Spleen (tissue), 7 donors: ENCODE measurements around the gene PPME1.

ENCODE experiments used
- POLR2A ChIP-seq, 3 donors: fragments of 450-650 bp; IDR thresholded peaks; one replicate each; pipeline ENCODE4 v1.5.1; 2017; ENCODE audit warnings: antibody characterized with exemption in 3 of 3, mild to moderate bottlenecking in 1 of 3
- POLR2AphosphoS5 ChIP-seq, 3 donors: sonication (generic); formaldehyde crosslinking; IDR thresholded peaks; one replicate each; pipeline ENCODE4 v1.5.1; 2017; ENCODE audit warnings: antibody characterized with exemption in 3 of 3
- TF ChIP-seq, protein P1 (sequence below), 11 experiments: fragments of 200-600 bp in 7 of 11; fragments of 450-650 bp in 4 of 11; sonication (generic) in 4 of 11; IDR thresholded peaks in 8 of 11; conservative IDR thresholded peaks in 3 of 11; 1 replicate in 7 of 11; 2 replicates in 4 of 11; pipeline versions ENCODE4 v1.4.0 to v1.8.0; 2016 to 2021; ENCODE audit warnings: antibody characterized with exemption in 11 of 11, inconsistent platforms in 4 of 11, mild to moderate bottlenecking in 1 of 11
- donor health status: DM: no; HTN: no; CAD: no; lungs with moderate emphysema.
- donor health status: DM: no; HTN: no; CAD: no.
- donor health status: DM: no; HTN: no; CAD: no.

DNA sequence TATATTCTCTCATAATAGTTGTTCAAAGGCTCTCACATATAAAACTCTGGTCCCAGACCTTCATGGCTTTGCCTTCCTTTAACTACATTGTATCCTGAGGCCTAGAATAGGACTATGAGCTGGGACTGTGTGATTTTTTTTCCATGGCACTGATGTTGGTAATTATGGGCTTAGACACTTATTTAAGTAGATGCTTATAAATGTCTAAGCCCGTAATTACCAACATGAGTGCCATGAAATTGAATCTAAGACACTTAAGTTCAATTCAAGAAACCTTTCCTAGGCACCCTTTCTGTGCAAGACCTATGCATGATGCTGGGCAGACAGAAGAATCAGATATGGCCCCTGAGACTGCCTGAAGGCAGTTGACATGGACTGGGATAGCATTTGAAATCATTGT, 77.4 kb downstream of the PPME1 start:
- TF ChIP-seq POLR2AphosphoS5 (IDR thresholded peaks at IDR 0.05) = no peak
- TF ChIP-seq, protein P1, sequence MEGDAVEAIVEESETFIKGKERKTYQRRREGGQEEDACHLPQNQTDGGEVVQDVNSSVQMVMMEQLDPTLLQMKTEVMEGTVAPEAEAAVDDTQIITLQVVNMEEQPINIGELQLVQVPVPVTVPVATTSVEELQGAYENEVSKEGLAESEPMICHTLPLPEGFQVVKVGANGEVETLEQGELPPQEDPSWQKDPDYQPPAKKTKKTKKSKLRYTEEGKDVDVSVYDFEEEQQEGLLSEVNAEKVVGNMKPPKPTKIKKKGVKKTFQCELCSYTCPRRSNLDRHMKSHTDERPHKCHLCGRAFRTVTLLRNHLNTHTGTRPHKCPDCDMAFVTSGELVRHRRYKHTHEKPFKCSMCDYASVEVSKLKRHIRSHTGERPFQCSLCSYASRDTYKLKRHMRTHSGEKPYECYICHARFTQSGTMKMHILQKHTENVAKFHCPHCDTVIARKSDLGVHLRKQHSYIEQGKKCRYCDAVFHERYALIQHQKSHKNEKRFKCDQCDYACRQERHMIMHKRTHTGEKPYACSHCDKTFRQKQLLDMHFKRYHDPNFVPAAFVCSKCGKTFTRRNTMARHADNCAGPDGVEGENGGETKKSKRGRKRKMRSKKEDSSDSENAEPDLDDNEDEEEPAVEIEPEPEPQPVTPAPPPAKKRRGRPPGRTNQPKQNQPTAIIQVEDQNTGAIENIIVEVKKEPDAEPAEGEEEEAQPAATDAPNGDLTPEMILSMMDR (IDR thresholded peaks at IDR 0.05 in 8 of 11, conservative IDR thresholded peaks at IDR 0.05 in 3 of 11) = no peak
- no peak for TF ChIP-seq POLR2A (IDR thresholded peaks at IDR 0.05)
